Measurements from ENCODE around the gene OR2AK2. TPM values are rescaled to one million over a fixed set of nuclear protein-coding genes. Genes with fewer than 3 reads are reported as not detected.

OR2AK2 gene, protein sequence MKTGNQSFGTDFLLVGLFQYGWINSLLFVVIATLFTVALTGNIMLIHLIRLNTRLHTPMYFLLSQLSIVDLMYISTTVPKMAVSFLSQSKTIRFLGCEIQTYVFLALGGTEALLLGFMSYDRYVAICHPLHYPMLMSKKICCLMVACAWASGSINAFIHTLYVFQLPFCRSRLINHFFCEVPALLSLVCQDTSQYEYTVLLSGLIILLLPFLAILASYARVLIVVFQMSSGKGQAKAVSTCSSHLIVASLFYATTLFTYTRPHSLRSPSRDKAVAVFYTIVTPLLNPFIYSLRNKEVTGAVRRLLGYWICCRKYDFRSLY
- not detected in 2 replicates for total RNA-seq

DNA sequence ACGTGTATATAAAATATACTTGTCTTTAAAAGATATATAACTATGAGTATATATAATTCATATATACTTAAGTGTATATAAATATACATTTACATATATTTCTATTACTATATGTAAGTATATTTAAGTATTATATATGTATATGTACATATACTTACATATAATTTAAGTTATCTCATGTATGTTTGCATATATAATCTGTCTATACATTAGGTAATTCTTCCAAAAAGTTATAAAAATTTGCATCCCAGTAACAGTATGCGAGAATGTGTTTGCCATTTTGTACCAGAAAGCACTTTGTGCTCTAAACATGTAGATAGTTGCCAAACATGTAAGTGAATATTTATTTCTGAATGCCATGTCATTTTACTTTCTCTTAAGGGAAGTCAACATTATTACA lies at the start of gene OR2AK2:
Gene OR2AK2 (plus strand): TSS at position 301 of the 400 bp plus-strand sequence. CDS start 144 bp downstream, outside the sequence.

DNA sequence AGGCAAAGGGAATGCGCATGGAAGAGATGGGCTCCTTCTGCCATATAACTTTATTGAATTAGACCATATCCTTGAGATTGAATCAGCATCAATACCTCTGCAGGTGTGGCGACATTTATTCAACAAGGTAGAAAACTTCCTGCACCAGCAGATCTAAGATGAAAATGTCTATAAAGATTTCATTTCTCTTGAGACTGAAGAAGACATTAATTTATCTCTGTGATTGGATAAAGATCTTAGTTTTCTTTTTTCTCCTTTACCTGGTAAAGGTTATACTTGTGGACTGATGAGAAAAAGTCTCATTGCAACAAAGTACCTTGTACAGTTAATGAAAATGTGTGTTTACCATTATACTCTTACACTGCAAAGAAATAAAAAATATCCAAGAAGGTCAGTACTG lies 45.1 kb upstream of the OR2AK2 start, which contains the start of gene OR2T8:
Gene OR2T8 (plus strand): TSS at position 301 of the 400 bp plus-strand sequence. CDS start 766 bp downstream, outside the sequence.

DNA sequence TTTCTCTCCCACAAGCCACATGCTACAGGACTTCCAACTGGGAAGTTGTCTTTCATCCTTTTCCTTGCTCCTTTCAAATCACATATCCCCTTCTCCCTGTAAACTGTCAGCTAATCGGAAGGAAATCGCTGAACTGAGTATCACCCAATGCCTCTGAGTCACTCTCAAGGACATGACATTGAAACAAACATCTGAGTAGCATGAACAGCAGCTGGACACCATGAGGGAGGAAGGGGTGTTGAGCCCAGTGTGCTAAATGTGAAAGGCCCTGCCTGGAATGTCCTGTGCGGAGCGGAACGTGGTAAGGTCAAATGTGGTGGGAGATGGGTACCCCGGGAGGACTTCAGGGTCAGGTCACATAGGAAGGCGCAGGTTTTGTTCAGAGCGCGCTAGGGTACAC lies 40.2 kb upstream of the OR2AK2 start, which contains the start of gene OR2AJ1:
Gene OR2AJ1 (plus strand): TSS at position 22 of the 400 bp plus-strand sequence. CDS start 8,880 bp downstream, outside the sequence.

DNA sequence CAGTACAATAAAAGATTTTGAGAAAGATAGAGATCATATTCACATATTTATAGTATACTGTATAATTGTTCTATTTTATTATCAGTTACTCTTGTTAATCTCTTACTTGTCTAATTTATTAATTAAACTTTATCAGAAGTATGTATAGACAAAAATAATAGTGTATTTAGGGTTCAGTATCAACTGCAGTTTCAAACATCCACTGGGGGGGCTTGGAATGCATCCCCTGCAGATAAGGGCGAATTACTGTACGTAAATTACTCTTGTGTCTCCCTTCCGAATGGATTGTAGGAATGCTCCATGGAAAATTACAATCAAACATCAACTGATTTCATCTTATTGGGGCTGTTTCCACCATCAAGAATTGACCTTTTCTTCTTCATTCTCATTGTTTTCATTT lies 16.5 kb upstream of the OR2AK2 start, which contains the start of gene OR2L8:
Gene OR2L8 (plus strand): TSS at position 301 of the 400 bp plus-strand sequence. CDS start 0 bp downstream, at position 301.

DNA sequence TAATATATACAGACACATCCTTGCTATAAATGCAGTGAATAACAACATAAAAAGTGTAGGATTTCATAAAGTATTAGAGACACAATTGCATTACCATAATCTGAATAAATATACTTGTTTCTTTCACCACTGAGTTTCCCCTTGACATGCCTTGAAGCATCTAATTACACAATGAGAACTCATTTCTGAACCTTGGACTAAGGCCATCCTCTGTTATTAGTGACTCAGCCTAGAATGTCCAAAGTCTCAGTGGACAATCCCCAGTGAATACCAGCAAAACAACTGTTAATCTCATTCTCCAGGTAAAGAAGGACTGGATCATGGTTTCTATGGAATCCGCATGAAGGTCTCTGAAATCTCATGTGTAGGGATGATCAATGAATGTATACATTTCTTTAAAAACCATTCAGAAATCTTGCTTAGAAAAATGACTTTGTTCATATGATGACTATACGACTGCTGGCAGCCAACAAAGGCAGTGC lies 48.2 kb downstream of the OR2AK2 start, which contains the start of gene OR2L5:
Gene OR2L5 (plus strand): TSS at position 432 of the 482 bp plus-strand sequence. CDS start 8,288 bp downstream, outside the sequence.

Other genes with a start within 250 kb of the OR2AK2 start
- not detected in 2 replicates for gene OR6F1, start 248.6 kb upstream of the OR2AK2 start, total RNA-seq
- gene OR14K1, start 226.6 kb upstream of the OR2AK2 start, total RNA-seq = not detected in 2 replicates
- not detected in 2 replicates for gene OR14A2, start 217.1 kb upstream of the OR2AK2 start, total RNA-seq
- not detected in 2 replicates for gene OR1C1, start 204.7 kb upstream of the OR2AK2 start, total RNA-seq
- not detected in 2 replicates for gene OR14A16, start 141.1 kb upstream of the OR2AK2 start, total RNA-seq
- not detected in 2 replicates for gene OR11L1, start 123.3 kb upstream of the OR2AK2 start, total RNA-seq
- gene TRIM58, start 108.0 kb upstream of the OR2AK2 start, total RNA-seq = not detected in 2 replicates
- not detected in 2 replicates for gene OR2W3, start 69.6 kb upstream of the OR2AK2 start, total RNA-seq
- not detected in 2 replicates for gene OR2T8, start 45.0 kb upstream of the OR2AK2 start, total RNA-seq
- gene OR2AJ1, start 40.3 kb upstream of the OR2AK2 start, total RNA-seq = not detected in 2 replicates
- not detected in 2 replicates for gene OR2L8, start 16.4 kb upstream of the OR2AK2 start, total RNA-seq
- gene OR2L5, start 48.4 kb downstream of the OR2AK2 start, total RNA-seq = not detected in 2 replicates
- gene OR2L2, start 64.8 kb downstream of the OR2AK2 start, total RNA-seq = not detected in 2 replicates
- gene OR2L3, start 81.6 kb downstream of the OR2AK2 start, total RNA-seq = not detected in 2 replicates
- not detected in 2 replicates for gene OR2L13, start 130.0 kb downstream of the OR2AK2 start, total RNA-seq
- not detected in 2 replicates for gene OR2M5, start 179.9 kb downstream of the OR2AK2 start, total RNA-seq
- not detected in 2 replicates for gene OR2M2, start 209.6 kb downstream of the OR2AK2 start, total RNA-seq
- not detected in 2 replicates for gene OR2M3, start 232.0 kb downstream of the OR2AK2 start, total RNA-seq